ENCODE results near the gene HEPACAM2.
A peak's percentile ranks its signal among the peaks of the same experiment; 100 is the strongest.

HEPACAM2 gene

DNA sequence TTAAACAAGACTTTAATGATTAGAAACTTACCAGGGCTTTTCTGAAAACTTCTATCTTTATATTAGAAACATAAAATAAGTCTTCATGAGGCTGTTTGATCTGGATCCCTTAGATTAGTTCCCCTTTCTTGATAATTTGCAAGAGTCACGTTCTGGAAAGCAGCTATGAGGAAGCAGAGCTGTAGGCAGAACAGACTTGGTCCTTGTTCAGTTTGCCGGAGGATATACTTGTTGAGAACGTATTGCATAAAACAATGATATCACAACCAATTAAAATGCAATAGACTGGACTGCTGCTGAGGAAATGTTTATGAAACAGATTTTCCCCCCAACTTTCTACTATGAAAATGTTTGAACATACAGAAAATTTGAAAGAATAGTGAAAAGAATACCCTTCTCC lies 80.9 kb downstream of the HEPACAM2 start:
- H3K27ac ChIP-seq (ENCODE audit: insufficient read depth in 1 of 2, low read depth in 1 of 2, low read length in 2 of 2, poor library complexity in 1 of 2, severe bottlenecking in 2 of 2) = no peak overlapping the region
- WGBS (ENCODE audit: insufficient coverage) = no CpG with 5 or more reads among the region's 3 CpGs
- DNase-seq = peak; percentile 44 to 82 (median 72)
- H3K36me3 ChIP-seq (ENCODE audit: control insufficient read depth in 4 of 4, insufficient read depth in 4 of 4, low read length in 3 of 4) = peaks cover 18 to 43% (median 26%) of the 10 kb centered on the region in 4 experiments
- POLR2A ChIA-PET = interaction anchor here (0.5 kb wide), 1 partner anchor 18 kb away, joined by 4 read pairs; no protein-coding TSS in a partner anchor
- H3K9me3 ChIP-seq (ENCODE audit: control extremely low read depth in 1 of 5, control insufficient read depth in 4 of 5, insufficient read depth in 2 of 5, low read depth in 1 of 5, low read length in 4 of 5) = peaks cover 0 to 2% (median 0%) of the 10 kb centered on the region in 5 experiments
- H3K27me3 ChIP-seq (replicated peaks in 2 of 5; ENCODE audit: control insufficient read depth in 4 of 5, insufficient read depth in 5 of 5, low read length in 4 of 5) = no peaks in the 10 kb centered on the region
- H3K4me1 ChIP-seq (ENCODE audit: control extremely low read depth in 1 of 4, control insufficient read depth in 4 of 4, insufficient read depth in 4 of 4, low read length in 3 of 4) = peaks cover 19 to 29% (median 25%) of the 10 kb centered on the region in 4 experiments
- H3K4me3 ChIP-seq (ENCODE audit: control insufficient read depth in 1 of 7, extremely low read depth in 1 of 7, insufficient read depth in 4 of 7, low read depth in 2 of 7, low read length in 6 of 7) = peak overlapping the region in 3 of 7 experiments; percentile 8 to 90 (median 77)
- CTCF ChIA-PET = no interaction called here

DNA sequence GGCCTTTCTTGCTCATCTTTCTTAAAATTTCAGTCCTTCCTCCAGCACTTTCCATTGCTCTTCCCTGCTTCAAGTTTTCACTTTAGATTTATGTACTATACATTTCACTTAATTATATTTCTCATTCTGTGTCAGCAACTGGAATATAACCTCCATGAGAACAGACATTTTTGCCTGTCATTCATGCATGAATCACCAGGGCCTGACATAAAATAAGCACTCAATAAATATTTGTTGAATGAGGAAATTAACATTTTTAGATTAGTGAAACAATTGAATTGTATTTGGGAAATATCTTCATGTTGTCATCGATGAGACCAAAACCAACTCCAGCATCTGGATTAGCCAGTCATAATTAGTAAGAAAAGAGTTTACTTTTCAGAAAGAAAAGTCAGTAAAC lies 84.1 kb downstream of the HEPACAM2 start:
- POLR2A ChIA-PET = no interaction called here
- CTCF ChIA-PET = no interaction called here
- Histone ChIP-seq H3K36me3 (ENCODE audit: control insufficient read depth in 4 of 4, insufficient read depth in 4 of 4, low read length in 3 of 4) (peaks cover 37 to 75% (median 45%) of the 10 kb centered on the region in 4 experiments), H3K4me1 (ENCODE audit: control extremely low read depth in 1 of 4, control insufficient read depth in 4 of 4, insufficient read depth in 4 of 4, low read length in 3 of 4) (peaks cover 15 to 21% (median 19%) of the 10 kb centered on the region in 4 experiments), H3K4me3 (ENCODE audit: control insufficient read depth in 1 of 7, extremely low read depth in 1 of 7, insufficient read depth in 4 of 7, low read depth in 2 of 7, low read length in 6 of 7) (no peak overlapping the region), H3K27ac (ENCODE audit: insufficient read depth in 1 of 2, low read depth in 1 of 2, low read length in 2 of 2, poor library complexity in 1 of 2, severe bottlenecking in 2 of 2) (no peak overlapping the region), H3K27me3 (replicated peaks in 2 of 5; ENCODE audit: control insufficient read depth in 4 of 5, insufficient read depth in 5 of 5, low read length in 4 of 5) (no peaks in the 10 kb centered on the region), H3K9me3 (ENCODE audit: control extremely low read depth in 1 of 5, control insufficient read depth in 4 of 5, insufficient read depth in 2 of 5, low read depth in 1 of 5, low read length in 4 of 5) (peaks cover 0 to 25% (median 7%) of the 10 kb centered on the region in 5 experiments)
- WGBS (ENCODE audit: insufficient coverage) = no CpG with 5 or more reads among the region's 1 CpG
- no peak for DNase-seq

DNA sequence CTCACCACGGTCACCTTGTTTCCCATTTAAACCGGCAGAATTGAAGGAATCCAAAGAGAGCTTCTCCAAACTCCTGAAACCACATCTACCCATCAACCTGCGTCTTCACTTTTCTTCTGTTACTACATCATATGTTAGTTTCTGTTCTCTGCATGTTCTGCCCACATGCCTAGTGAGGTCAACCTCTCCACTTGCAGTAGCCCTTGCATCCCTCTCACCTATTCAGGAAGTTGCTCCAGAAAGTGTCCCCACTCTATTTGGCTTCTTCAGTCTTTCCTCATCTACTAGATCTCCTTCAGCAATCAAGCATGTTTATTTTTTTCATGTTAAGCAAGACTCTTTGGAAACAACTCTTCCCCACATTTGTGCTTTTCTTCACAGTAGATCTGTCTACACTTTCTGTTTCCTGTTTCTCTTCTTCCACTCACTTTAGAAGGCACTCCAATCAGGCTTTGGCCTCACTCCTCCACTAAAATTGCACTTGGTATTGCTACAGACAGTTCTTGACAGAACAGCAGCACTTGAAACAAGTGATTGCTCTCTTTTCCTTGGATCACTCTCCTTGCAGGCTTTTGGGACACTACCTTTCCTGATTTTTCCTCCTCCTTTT lies 85.6 kb downstream of the HEPACAM2 start:
- peaks cover 2 to 7% (median 6%) of the 10 kb centered on the region in 4 experiments for H3K4me1 ChIP-seq (ENCODE audit: control extremely low read depth in 1 of 4, control insufficient read depth in 4 of 4, insufficient read depth in 4 of 4, low read length in 3 of 4)
- no peak overlapping the region for H3K27ac ChIP-seq (ENCODE audit: insufficient read depth in 1 of 2, low read depth in 1 of 2, low read length in 2 of 2, poor library complexity in 1 of 2, severe bottlenecking in 2 of 2)
- DNase-seq = no peak
- no peaks in the 10 kb centered on the region for H3K27me3 ChIP-seq (replicated peaks in 2 of 5; ENCODE audit: control insufficient read depth in 4 of 5, insufficient read depth in 5 of 5, low read length in 4 of 5)
- peaks cover 43 to 89% (median 50%) of the 10 kb centered on the region in 4 experiments for H3K36me3 ChIP-seq (ENCODE audit: control insufficient read depth in 4 of 4, insufficient read depth in 4 of 4, low read length in 3 of 4)
- 100% methylated on average over 3 of the region's 3 CpGs for WGBS (ENCODE audit: insufficient coverage)
- no peak overlapping the region for H3K4me3 ChIP-seq (ENCODE audit: control insufficient read depth in 1 of 7, extremely low read depth in 1 of 7, insufficient read depth in 4 of 7, low read depth in 2 of 7, low read length in 6 of 7)
- ChIA-PET CTCF (no interaction called here), POLR2A (no interaction called here)
- peaks cover under 1 to 37% (median 13%) of the 10 kb centered on the region in 5 experiments for H3K9me3 ChIP-seq (ENCODE audit: control extremely low read depth in 1 of 5, control insufficient read depth in 4 of 5, insufficient read depth in 2 of 5, low read depth in 1 of 5, low read length in 4 of 5)

DNA sequence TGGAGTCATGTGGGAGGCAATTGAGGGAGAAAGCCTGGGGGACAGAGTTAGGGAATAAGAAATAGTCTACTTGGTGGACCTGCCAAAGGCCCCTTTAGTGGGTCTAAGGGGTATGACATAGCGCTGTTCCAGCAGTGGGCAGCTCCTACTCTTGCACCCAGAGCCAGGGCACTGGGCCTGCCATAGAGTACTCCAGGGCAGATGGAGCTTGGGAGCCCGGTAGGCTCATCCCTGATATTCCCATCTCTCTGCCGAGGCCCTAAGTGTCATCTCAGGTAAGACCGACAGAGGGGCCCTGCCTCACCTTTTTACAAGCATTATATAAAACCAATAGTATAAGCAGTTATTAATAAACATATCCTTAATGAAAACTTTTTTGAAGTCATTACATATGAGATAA lies 87.7 kb downstream of the HEPACAM2 start:
- POLR2A ChIA-PET = no interaction called here
- CTCF ChIA-PET = interaction anchor here (0.9 kb wide), 1 partner anchor 94 kb away, joined by 3 read pairs; the partner anchor contains the start of gene VPS50

More for the DNA sequence above, 87.7 kb downstream of the HEPACAM2 start:
- Histone ChIP-seq H3K9me3 (ENCODE audit: control extremely low read depth in 1 of 5, control insufficient read depth in 4 of 5, insufficient read depth in 2 of 5, low read depth in 1 of 5, low read length in 4 of 5) (peaks cover 14 to 57% (median 29%) of the 10 kb centered on the region in 5 experiments), H3K27me3 (replicated peaks in 2 of 5; ENCODE audit: control insufficient read depth in 4 of 5, insufficient read depth in 5 of 5, low read length in 4 of 5) (no peaks in the 10 kb centered on the region), H3K27ac (ENCODE audit: insufficient read depth in 1 of 2, low read depth in 1 of 2, low read length in 2 of 2, poor library complexity in 1 of 2, severe bottlenecking in 2 of 2) (no peak overlapping the region), H3K36me3 (ENCODE audit: control insufficient read depth in 4 of 4, insufficient read depth in 4 of 4, low read length in 3 of 4) (peaks cover 51 to 93% (median 53%) of the 10 kb centered on the region in 4 experiments), H3K4me1 (ENCODE audit: control extremely low read depth in 1 of 4, control insufficient read depth in 4 of 4, insufficient read depth in 4 of 4, low read length in 3 of 4) (no peaks in the 10 kb centered on the region), H3K4me3 (ENCODE audit: control insufficient read depth in 1 of 7, extremely low read depth in 1 of 7, insufficient read depth in 4 of 7, low read depth in 2 of 7, low read length in 6 of 7) (no peak overlapping the region)
- DNase-seq = no peak
- whole genome bisulfite sequencing (ENCODE audit: insufficient coverage) = 100% methylated on average over 2 of the region's 4 CpGs

Measured in common myeloid progenitor, CD34-positive (primary cell).